GM20431 (cell line): Measurements from ENCODE around the gene VWF.

Source experiments
- in situ Hi-C: fragments of 300-500 bp; cut with MseI, MboI; formaldehyde crosslinking; loops from one replicate; pipeline ENCODE4 v1.15.0; 2020; ENCODE audit warnings: low sequenced_read_pairs; ENCODE audit not compliant: unreplicated experiment

Gene VWF

GRCh38 chr12:6065131-6065862 is 59.2 kb downstream of the VWF start:
- in situ Hi-C loops = loop anchor here (10.0 kb wide), 1 partner anchor 220 kb away; no protein-coding TSS in a partner anchor

DNA sequence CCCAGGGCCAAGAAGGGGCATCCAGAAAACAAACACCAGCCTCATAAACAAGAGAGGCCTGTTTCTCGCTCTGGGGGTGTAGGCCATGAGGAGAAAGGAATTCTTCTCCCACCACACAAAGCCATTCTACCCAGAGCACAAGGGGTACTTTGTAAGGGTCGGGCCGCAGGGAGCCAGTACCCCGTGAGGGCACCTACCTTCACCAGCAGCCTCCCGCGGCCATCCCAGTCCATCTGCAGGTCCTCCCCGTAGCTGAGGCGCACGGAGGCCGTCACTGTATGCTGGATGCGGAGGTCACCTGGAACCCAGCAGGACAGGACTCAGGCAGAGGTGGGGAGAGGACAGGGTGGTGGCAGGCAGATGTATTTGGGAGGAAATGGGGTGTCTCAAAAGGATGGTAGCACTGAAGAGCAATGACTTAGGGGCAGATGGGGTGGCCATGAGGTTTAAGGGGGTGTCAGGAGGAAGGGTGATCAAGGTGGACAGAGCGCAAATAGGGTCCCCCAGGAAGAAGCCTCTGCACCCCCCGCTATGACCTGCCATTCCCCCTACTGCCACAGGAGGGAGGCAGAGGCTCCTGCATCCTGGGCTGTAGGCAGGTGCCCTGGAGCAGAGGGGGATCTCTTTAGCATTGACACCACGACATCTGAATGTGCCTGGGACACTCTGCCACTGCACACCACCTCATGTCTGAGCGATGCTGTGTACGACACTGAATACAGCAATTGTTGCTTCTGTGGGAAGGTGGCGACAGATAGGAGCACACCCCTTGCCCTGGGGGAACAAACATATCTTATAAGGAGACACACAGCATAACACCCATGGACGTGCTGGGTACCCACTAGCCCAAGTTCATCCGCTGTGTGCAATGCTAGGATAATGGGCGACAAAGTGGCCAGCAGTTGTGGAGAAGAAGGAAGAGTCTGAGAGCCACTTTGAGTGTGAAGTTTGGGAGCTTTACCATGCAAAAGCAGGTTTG is 61.4 kb downstream of the VWF start:
- in situ Hi-C loops = loop anchor here (10.0 kb wide), 1 partner anchor 222 kb away; no protein-coding TSS in a partner anchor

- in situ Hi-C loops = loop anchor here (10.0 kb wide), 1 partner anchor 222 kb away; no protein-coding TSS in a partner anchor
These were observed 62.1 kb downstream of the VWF start for GRCh38 chr12:6062395-6062756.

DNA sequence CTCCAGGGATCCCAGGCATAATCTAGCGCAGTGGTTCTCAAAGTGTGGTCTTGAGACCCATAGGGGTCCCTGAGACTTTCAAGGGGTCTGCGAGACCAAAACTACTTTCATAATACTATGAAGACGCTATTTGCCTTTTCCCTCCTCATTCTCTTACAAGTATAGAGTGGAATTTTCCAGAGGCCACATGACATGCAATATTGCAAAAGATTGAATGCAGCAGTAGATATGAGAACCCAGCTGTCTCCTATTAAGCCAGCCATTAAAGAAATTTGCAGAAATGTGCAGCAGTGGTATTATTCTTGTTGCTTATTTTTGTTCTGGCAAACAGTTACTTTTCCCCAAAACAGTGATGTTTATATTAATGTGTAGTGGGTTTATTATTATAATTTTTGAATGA is 62.8 kb downstream of the VWF start:
- in situ Hi-C loops = loop anchor here (10.0 kb wide), 1 partner anchor 223 kb away; no protein-coding TSS in a partner anchor

DNA sequence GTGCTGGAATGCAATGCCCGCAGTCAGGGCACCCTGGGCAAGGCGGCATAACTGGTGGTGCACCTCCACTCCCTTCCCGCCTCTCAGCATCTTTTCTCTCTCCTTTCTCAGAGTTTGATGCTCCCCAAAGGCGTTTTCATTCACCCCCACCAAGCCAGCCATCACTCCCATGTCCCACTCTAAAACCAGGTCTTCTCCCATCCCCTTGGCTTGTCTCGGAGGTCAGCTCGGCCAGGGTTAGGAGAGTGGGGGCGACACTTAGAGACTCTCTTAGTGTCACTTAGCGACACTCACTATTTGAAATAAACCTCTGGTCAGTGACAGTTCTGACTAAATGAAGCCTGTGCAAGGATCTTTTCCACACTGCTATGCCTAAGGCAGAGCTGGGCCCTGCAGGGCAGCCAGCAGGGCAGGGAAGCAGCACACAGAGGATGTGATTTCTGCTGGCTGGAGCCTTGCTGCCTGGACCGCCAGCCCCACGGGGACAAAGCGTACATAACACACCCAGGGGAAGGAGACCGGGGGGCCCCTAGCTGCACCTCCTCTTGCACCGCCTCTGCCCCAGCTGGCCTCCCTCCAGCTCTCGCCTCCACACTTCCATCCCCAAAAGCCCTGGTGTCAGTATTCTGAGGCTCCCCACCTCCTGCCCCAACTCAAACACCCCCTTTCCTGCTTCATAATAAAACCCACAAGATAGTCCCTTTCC is 64.5 kb downstream of the VWF start:
- in situ Hi-C loops = loop anchor here (10.0 kb wide), 1 partner anchor 225 kb away; no protein-coding TSS in a partner anchor

- in situ Hi-C loops = no loop called here
These were observed 65.2 kb downstream of the VWF start for GRCh38 chr12:6059221-6059620.

DNA sequence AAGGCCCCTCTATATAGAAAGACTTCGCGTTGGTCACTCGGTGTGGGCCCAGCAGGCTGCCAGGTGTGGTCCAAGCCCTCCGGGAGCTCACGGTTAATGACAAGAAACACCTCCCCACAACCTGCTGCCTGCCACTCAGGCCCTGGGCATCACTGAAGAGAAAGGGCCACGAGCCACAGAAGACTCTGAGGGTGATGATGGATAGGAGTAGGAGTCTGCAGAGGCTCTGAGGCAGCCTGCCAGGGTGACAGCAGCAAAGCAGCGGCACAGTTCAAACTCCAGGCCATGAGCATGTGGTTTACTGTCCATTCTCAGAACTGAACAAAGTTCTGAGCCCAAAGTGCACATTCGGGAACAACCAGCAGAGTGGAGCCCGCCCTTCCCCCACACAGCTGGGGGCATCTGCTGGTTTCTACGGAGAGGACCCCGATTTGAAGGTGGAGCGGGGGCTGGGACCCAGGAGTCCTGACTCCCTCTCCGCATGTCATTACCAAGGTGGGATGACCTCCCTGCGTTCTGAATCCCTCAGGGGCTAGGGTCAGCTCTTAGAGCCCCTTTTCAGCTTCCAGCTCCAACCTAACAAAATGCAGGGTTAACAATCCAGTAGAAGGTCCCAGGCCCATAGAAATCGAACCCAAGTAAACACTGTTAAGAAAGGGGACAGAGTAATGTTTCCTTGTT is 65.8 kb downstream of the VWF start:
- in situ Hi-C loops = no loop called here

GRCh38 chr12:6057700-6058099 is 66.8 kb downstream of the VWF start:
- in situ Hi-C loops = no loop called here

- in situ Hi-C loops = no loop called here
These were observed 67.8 kb downstream of the VWF start for GRCh38 chr12:6056406-6057240.

GRCh38 chr12:6053541-6053940 is 70.9 kb downstream of the VWF start:
- in situ Hi-C loops = no loop called here

DNA sequence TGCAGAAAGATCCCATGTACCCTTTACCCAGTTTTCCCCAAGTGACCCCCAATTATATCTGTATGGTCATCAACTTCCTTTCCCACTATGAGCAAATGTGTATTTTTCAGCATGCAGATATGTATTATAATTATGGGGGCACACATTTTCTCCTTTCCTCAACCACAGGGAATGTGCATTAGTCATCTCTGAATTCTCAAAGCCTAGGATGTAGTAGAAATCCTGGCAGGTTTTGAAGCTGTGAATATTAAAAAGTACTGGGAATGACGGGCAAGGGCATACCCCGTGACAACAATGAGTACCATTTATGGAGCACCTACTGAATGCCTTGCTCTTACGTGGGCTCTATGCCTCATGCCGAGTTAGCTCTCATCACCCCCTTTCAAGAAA is 71.5 kb downstream of the VWF start:
- in situ Hi-C loops = no loop called here

DNA sequence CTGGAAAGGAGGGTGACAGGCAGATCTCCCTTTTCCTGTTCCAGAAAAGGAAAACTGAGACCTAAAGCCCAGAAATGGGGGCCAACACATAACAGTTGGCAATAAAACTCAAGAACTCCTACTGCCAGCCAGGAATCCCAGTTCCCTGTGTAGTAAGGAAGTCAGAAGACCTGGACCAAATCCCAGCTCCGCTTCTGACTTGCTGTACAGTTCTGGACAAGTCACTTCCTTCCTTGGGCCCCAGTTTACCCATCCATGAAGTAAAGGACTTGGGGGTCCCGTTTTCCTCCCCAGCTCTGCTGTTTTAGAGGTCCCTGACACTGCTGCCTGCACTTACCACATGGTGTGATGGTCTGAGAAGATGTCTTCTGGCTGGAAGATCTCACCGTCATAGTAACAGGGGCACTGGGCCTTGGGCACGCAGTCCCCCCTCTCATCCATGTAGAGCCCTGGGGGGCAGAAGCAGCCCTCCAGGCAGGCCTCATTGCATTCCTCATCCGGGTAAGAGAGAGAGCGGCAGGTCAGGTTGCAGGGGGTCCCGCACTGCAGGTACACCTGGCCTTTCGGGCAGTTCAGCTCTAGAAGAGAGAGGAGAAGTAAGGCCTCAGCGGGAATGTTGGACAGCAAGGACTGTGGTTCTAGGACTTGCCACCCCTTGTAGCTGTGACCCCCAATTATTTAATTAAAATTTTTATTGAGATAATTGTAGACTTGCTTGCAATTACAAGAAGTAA is 72.1 kb downstream of the VWF start:
- in situ Hi-C loops = no loop called here

- in situ Hi-C loops = loop anchor here (10.0 kb wide), 1 partner anchor 65 kb away; no protein-coding TSS in a partner anchor
These were observed 74.5 kb downstream of the VWF start for GRCh38 chr12:6049992-6050391.

- in situ Hi-C loops = loop anchor here (10.0 kb wide), 1 partner anchor 65 kb away; no protein-coding TSS in a partner anchor
These were observed 74.9 kb downstream of the VWF start for GRCh38 chr12:6049587-6049986.

- in situ Hi-C loops = loop anchor here (10.0 kb wide), 1 partner anchor 63 kb away; no protein-coding TSS in a partner anchor
These were observed 76.9 kb downstream of the VWF start for GRCh38 chr12:6047249-6048237.

DNA sequence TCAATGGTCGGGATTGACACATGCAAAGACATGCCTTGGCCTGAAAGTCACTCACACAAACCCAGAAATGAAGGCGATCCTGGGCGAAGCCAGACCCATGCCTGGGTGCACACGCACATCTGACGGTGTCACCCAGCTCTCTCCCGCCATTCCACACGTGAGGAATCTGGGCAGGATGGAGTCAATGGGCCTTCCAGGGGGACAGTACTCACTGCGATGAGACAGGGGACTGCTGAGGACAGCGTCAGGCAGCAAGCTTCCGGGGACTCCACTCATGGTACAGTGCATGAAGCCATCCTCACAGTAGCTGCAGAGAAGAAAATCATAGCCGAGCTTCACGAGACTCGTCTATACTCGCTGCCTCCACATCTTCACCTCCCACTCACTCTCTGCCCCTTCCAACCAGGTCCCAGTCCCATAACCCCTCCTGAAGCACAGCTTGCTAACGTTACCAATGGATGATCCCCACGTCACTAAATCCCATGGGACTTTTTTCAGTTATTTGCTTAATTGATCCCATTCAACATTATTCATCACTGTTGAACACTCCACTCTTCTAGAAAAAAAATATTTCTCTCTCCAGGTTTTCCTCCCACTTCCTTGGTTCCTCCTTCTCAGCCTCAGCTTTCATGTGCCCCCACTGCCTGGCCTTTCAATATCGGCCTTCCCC is 77.8 kb downstream of the VWF start:
- in situ Hi-C loops = loop anchor here (10.0 kb wide), 1 partner anchor 62 kb away; no protein-coding TSS in a partner anchor
